ENCODE data around the gene AGFG1.

DNA sequence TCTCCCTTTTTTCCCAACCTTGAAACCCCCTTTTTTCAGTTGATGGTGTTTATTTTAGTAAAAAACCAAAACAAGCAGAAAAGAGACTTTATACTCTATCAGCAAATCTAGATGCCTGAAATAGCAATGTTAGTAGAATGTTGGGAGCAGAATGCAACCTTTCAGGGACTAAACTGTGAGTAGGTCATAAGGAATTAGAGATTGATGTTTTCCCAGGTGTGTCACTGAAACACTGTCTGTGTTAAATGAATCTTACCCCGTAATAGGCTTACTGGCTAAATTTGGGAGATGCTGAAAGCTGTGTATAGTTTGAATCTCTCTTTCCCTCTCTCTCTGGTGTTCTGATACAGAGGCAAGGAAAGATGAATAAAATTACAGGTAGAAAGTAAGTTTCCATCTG is 43.8 kb downstream of the AGFG1 start:
- TF ChIP-seq EZH2 (IDR thresholded peaks at IDR 0.05; ENCODE audit: borderline replicate concordance, low read depth, low read length, severe bottlenecking): no peak
- TF ChIP-seq, protein P1, sequence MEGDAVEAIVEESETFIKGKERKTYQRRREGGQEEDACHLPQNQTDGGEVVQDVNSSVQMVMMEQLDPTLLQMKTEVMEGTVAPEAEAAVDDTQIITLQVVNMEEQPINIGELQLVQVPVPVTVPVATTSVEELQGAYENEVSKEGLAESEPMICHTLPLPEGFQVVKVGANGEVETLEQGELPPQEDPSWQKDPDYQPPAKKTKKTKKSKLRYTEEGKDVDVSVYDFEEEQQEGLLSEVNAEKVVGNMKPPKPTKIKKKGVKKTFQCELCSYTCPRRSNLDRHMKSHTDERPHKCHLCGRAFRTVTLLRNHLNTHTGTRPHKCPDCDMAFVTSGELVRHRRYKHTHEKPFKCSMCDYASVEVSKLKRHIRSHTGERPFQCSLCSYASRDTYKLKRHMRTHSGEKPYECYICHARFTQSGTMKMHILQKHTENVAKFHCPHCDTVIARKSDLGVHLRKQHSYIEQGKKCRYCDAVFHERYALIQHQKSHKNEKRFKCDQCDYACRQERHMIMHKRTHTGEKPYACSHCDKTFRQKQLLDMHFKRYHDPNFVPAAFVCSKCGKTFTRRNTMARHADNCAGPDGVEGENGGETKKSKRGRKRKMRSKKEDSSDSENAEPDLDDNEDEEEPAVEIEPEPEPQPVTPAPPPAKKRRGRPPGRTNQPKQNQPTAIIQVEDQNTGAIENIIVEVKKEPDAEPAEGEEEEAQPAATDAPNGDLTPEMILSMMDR (IDR thresholded peaks at IDR 0.05; ENCODE audit: borderline replicate concordance, extremely low read depth, low read length, poor library complexity, severe bottlenecking): no peak
